ENCODE measurements around the gene P2RX5.
A peak's percentile ranks its signal among the peaks of the same experiment; 100 is the strongest.
"Not testable (repeated sequence)": the region's sequence is repeated elsewhere in the genome, so short reads cannot be mapped to it uniquely, and the experiment has no call there.

The P2RX5 gene, protein sequence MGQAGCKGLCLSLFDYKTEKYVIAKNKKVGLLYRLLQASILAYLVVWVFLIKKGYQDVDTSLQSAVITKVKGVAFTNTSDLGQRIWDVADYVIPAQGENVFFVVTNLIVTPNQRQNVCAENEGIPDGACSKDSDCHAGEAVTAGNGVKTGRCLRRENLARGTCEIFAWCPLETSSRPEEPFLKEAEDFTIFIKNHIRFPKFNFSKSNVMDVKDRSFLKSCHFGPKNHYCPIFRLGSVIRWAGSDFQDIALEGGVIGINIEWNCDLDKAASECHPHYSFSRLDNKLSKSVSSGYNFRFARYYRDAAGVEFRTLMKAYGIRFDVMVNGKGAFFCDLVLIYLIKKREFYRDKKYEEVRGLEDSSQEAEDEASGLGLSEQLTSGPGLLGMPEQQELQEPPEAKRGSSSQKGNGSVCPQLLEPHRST

DNA sequence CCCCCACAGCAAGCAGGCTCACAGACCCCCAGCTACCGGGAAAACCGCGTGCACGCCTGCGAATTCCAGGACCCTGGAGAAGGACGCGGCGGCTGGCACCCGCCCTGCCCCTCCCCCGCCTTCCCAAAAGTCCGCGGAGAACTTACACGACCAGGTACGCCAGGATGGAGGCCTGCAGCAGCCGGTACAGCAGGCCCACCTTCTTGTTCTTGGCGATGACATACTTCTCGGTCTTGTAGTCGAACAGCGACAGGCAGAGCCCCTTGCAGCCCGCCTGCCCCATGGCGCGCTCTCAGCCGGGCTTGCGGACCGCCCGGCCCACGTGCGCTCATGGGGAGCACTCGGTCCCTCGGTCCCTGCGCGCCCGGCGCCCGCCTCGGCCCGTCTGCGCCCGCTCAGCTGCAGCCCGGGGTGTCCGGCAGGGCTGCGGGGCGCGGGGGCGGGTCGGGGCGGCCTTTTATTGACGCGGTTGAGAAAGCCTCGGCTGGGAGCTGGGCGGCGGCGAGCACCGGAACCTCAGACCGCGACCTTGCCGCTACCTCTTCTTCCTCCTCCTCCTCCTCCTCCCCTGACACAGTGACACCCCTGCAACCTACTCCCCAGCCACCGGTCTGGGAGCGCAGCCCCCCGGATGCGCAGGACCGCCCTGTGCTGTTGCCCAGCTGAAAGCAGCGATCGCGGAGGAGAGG, at the start of gene P2RX5:
TSS of gene P2RX5 (minus strand) at position 433 of the 689 bp plus-strand sequence. CDS start at position 283, 150 bp downstream.
- peak; percentile 14 for DNase-seq (ENCODE audit: low read depth)

DNA sequence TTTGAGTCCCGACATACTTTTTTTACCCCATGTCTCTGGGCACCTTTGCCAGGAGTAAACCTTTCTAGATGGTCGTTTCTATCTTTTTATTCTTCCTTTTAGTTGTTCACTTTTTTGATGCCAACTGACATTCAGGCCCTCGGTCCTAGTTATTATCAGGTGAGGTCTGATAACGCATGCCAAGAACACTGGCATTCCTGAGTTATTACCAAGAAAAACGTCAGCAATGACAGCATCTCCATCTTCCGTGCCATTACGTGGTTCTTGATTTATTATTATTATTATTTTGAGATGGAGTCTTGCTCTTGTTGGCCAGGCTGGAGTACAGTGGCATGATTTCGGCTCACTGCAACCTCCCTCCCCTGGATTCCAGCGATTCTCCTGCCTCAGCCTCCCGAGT, 49.1 kb upstream of the P2RX5 start:
- DNase-seq (ENCODE audit: low read depth), result no peak

DNA sequence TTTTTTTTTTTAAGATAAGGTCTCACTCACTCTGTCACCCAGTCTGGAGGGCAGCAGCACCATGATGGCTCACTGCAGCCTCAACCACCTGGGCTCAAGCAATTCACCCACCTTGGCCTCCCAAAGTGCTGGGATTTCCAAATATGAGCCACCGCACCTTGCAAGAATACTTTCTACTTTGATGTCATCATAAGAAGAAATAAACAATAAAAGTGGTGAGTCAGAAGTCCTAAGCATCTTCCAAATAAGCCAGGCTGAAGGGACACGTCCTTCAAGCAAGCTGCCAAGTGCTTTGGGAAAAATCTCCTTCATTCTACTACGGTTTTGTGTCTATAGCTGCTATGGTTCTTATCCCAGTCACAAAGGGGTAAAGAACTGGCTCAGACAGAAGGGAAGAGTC, 48.1 kb upstream of the P2RX5 start:
- DNase-seq (ENCODE audit: low read depth), result no peak

DNA sequence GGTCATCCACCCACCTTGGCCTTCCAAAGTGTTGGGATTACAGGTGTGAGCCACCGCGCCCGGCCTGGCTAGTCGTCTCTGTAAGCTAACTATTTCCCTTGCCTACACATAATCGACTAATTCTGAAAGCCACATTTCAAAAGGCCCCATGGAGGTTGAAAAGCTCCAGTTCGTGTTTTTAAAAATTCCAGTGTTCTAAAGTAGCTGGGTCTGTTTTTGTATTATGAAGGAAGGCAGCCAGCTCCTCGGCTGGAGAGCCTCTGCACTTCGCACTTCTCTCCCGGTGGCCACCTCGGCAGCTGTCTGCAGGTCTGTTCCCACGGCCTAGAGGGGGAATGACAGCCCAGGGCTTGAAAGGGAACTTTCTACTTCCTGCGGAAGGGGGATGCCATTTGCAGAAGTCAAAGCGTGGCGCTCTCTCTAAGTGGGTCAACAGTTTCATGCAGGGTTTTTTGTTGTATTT, 44.7 kb upstream of the P2RX5 start:
- DNase-seq (ENCODE audit: low read depth), result no peak

DNA sequence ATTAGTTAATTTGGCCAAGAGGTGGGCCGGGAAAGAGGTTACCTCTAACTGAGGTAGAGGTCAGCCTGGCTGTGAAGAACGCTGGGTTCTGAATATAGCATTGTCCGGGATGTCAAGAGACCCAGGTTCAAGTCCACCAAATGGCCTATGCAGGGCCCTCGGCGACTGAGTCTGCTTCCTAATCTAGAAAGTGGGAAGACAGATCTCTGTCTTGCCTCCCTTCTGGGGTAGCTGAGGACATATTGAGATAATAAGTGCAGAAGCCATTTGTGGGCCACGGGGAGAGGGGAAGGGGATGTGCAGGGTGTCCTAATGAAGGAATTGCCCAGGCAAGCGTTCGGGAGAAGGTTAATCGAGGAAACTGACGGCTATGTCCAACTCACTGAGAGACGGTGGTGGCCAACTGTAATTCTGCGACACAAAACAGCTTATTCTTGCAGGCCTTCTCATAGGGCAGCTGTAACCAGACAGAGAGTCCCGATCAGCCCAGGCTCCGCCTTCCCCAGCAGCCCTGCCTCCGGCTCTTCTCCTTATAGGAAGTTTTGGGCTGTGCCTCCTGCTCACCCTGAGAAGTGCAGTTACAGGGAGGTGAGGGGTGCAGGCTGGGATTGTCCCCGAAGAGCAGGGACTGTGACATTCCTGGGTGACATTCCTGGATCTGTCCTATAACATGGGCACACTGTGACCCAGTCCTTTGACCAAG, 43.6 kb upstream of the P2RX5 start:
- DNase-seq (ENCODE audit: low read depth), result no peak

DNA sequence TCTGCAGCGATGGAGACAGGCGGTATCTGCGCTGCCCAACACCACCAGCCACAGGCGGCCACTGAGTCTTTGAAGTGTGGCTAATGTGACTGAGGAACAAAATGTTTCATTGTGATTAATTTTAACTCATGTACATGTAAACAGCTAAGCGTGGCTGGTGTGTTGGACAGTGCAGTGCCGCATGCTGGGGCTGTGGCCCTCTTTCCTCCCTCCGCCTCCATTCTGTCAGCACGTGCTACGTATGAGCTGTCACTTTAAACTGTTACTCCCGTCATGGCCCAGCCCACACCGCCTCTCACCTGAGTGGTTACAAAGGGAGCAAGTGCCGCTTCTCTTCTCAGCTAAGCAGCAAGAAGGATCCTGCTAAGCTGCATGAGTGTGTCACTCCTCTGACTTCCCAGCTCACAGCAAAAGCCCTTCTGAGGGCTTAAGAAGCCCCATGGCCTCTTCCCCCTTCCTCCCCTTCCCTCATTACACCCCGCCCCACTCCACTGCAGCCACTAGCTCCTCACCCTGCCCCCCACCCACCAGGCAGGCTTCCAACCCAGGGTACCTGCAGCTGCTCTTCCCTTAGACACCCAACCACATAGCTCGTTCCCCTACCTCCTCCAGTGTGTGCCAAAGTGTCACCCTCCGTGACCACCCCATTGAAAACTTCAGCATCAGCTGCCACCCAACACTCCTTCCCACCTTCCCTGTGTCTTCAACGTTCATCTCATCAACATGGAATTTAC, 42.8 kb upstream of the P2RX5 start:
- DNase-seq (ENCODE audit: low read depth), result peak; percentile 77

DNA sequence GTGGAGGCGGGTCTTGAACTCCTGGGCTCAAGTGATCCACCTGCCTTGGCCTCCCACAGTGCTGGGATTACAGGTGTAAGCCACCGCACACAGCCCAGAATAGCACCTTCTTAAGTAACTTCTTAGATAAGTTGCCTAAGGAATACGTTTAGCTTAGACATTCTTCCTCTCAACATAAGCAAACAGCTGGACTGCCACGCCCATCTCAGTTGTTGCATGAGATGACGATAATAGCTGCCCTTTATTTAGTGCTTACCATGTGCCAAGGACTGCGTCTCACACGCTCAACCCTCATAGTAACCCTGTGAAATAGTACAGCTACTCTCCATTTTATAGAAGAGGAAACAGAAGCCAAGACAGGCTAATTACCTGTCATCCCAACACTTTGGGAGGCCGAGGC, 39.6 kb upstream of the P2RX5 start:
- no peak for DNase-seq (ENCODE audit: low read depth)

DNA sequence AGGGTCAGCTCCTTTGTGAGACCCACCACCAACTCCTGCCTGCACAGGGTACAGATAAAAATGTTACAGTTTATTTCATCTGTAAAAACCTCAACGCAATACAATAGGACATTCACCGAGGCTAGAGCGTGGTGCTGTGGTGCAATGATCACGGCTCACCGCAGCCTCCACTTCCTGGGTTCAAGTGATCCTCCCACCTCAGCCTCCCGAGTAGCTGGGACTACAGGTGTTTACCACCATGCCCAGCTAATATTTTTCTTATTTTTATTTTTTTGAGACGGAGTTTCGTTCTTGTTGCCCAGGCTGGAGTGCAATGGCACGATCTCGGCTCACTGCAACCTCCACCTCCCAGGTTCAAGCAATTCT, 38.9 kb upstream of the P2RX5 start:
- DNase-seq (ENCODE audit: low read depth), result not testable (repeated sequence)

DNA sequence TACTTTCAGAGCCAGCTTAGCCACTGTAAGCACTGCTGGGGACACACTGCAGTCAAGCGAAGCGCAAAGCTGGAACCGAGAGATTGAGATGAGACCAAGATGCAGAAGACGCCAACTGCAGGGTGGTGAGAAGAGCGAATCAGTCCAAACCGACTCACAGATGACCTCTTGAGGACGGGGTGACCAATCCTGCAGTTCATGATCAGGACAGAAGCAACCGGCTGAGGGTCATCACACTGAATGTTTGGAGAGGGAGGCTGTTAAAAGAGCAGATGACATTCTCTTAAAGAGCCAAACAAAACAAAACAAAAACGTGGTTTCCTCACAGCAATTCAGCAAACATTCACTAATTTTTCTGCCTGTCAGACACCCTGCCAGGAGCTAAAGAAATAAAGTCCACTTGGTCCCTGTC, 36.3 kb upstream of the P2RX5 start:
- DNase-seq (ENCODE audit: low read depth), result no peak

DNA sequence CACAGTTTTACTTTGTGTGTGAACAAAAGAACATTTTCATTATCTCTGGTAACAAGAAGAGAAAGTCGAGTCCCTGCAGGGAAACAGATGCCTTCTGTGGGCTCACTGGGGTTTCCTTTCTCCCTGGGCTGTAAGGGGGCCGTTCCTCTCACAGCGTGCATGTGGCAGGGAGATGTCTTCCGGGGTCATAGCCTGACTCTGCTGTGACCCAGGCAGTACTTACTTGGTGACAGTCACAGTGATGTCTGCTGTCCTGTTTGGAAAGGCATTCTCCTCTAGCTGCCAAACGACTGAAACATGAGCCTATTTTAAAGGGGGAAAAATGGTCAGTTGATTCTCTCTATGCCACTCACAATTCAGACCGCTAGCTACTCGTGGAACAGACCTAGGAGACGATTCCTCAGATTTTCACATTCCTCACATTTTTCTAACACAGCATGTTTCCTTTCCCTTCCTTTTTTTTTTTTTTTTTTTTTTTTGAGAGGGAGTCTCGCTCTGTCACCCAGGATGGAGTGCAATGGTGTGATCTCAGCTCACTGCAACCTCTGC, 35.0 kb upstream of the P2RX5 start:
- DNase-seq (ENCODE audit: low read depth), result no peak

DNA sequence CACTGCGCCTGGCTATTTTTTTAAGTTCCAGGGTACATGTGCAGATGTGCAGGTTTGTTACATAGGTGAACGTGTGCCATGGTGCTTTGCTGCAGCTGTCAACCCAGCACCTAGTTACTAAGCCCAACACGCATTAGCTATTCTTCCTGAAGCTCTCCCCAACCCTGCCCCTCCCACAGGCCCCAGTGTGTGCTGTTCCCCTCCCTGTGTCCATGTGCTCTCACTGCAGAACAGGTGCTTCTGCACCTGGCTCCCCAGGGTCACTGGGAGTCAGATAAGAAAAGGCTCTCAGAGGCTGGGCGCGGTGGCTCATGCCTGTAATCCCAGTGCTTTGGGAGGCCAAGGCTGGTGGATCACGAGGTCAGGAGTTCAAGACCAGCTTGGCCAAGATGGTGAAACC, 33.9 kb upstream of the P2RX5 start:
- DNase-seq (ENCODE audit: low read depth), result no peak

DNA sequence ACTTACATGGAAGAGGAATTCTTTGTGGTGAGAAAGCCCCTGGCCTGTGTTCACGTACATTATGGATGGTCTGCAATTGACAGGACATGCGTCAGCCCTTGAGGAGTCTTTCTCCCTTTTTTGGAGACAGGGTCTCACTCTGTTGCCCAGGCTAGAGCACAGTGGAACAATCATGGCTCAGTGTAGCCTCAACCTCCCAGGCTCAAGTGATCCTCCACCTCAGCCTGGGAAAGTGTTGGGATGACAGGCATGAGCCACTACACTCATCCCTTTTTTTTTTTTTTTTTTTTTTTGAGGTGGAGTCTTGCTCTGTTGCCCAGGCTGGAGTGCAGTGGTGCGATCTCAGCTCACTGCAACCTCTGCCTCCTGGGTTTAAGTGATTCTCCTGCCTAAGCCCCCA, 32.1 kb upstream of the P2RX5 start:
- not testable (repeated sequence) for DNase-seq (ENCODE audit: low read depth)

DNA sequence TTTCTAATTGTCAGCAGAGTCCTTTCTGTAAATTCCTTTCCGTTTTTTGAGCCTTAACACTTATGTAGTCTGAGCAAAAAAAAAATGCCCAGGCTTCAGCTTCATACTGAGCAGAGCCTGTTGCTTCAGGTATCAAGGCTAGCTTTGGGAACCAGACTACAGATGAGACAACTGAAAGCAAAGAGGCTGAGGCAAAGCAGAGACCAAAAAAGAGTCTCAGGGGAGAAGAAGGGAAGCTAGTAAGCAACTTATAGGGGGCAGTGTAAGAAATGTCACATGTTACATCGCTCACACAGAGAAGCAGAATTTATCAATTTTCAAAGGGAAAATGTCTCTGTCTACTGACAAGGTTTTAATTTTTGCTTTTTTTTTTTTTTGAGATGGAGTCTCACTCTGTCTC, 31.1 kb upstream of the P2RX5 start:
- no peak for DNase-seq (ENCODE audit: low read depth)

DNA sequence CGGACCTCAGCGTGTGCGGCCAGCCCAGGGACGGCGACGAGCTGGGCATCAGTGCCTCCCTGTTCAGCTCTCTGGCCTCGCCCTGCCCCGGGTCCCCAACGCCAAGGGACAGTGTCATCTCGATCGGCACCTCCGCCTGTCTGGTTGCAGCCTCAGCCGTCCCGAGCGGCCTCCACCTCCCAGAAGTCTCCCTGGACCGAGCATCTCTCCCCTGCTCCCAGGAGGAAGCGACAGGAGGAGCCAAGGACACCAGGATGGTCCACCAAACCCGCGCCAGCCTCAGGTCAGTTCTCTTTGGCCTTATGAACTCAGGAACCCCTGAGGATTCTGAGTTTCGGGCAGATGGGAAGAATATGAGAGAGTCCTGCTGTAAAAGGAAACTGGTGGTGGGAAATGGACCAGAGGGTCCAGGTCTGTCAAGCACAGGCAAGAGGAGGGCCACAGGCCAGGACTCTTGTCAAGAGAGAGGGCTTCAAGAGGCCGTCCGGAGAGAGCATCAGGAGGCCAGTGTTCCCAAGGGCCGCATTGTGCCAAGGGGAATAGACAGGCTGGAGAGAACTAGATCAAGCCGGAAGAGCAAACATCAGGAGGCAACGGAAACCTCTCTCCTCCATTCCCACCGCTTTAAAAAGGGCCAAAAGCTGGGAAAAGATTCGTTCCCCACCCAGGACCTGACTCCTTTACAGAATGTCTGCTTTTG, 28.6 kb upstream of the P2RX5 start:
- no peak for DNase-seq (ENCODE audit: low read depth)

DNA sequence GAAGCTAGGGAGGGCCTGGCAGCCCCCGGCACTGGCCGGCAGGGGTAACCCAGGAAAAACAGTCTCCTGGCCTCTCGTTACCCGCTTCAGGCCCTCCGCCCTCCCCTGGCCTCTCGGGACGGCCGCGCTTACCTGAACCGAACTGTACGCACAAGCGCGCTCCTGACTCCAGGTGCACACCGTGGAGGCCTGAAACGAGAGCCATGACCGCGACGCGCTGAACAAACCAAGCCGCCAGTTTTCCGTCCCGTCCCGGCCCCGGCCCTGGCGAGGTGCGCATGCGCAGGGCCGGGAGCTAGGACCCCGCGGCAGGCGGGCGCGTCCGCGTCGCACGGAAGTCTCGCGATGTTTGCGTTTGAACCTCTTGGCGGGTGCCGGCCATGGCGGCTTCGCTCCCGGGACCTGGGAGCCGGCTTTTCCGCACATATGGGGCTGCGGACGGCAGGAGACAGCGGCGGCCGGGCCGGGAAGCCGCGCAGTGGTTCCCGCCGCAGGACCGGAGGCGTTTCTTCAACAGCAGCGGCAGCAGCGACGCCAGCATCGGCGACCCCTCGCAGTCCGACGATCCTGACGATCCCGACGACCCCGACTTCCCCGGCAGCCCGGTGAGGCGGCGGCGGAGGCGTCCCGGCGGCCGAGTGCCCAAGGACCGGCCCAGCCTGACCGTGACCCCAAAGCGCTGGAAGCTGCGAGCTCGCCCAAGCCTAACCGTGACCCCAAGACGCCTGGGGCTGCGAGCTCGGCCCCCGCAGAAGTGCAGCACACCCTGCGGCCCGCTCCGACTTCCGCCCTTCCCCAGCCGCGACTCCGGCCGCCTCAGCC, 27.8 kb upstream of the P2RX5 start, which contains the start of gene HASPIN:
TSS of gene HASPIN (plus strand) at position 348 of the 822 bp plus-strand sequence. CDS start at position 381, 33 bp downstream.
- DNase-seq (ENCODE audit: low read depth), result peak; percentile 87

DNA sequence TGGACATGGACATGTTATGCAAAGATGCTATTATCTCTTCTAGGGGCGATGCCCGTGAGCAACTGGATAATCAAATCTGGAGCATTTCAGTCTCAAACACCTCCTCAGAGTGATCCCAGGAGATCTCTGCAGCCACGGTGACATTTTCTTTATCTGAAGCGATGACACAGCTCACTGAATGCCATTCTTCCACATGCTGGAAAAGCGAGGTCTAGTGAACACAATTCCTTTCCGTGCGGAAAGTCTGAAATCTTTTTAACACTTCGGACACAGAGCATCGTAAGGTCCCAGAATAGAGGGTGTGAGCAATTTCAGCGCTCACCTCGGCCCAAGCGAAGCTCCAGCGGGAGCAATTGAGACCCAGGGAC, 27.2 kb upstream of the P2RX5 start:
- DNase-seq (ENCODE audit: low read depth), result no peak

DNA sequence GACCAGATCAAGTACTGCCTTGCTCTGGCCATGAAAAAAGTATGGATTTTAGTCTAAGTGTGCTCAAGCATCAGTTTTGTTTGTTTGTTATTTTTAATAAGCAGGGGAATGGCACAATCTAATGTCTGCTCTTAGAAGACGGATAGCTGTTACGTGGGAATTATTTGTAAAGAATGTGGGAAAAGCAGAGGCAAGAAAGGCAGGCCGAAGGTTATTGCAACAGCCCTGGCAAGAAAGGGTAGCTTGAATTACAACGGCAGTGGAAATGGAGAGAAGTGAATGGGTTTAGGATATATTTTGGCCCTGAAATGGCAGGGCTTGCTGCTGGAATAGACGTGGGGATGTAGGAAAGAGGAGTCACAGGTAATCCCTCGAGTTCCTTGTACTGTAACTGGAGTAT, 26.8 kb upstream of the P2RX5 start:
- no peak for DNase-seq (ENCODE audit: low read depth)

DNA sequence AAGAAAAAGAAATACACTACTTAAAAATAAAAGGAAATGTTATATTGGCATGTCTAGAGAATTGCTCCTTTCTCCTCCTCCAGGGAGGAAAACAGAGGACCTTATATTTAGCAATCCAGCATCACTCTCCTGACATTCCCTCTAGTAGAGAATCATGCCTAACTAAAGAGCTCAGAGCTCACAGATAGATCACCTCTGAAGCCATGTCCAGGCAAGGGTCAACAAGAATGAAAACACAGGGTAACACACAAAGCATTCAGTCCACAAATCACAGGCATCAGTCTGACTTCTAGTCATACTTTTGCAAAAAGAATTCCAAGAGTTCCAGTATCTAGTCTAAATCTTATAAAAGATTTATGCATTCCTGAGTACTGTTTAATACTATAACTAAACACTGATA, 23.3 kb upstream of the P2RX5 start:
- no peak for DNase-seq (ENCODE audit: low read depth)

DNA sequence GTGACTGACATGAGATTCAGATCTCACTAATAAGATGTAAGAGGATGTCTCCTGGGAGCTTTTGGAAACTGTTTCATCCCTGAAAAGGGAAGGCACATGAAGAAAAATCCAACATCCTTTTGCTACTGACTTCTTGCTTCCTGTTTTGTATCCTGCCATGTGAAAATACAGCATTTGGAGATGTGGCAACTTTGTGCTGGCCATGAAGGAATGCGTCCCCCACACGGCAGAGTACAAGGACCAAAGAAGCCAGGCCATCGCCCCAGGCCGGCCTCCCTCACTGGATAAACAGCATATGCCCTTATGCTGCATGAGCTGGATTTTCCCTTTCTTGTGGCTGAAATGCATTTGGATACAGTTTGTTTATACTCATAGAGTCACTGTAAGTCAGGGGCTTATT, 22.2 kb upstream of the P2RX5 start:
- DNase-seq (ENCODE audit: low read depth), result no peak

DNA sequence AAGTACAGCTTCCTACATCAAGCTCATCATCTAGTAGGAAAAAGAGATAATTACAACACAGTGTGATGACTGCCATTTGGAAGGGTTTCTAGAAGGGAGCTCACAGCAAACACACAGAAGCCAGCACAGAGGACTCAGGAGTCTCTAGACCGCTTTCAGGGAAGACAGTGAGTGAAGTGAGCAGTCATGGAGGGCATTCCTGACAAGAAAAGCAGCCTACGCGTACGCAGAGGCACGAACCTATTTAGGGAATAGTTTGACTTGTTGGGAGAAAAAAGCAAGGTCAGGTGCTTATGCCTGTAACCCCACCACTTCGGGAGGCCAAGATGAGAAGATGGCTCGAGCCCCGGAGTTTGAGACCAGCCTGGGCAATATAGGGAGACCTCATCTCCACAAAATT, 19.3 kb upstream of the P2RX5 start:
- DNase-seq (ENCODE audit: low read depth), result no peak
